WTC11 (cell line): ENCODE data around the gene NEUROD1. TPM values are rescaled to one million over a fixed set of nuclear protein-coding genes. Genes with fewer than 3 reads are reported as not detected.

Experiments
- ATAC-seq: fragments of 200-7000 bp; cut with Tn5 transposase; 2 replicates; pipeline ENCODE4 v1.10.0; 2021; ENCODE audit warnings: mild to moderate bottlenecking, moderate library complexity
- CTCF ChIA-PET: fragments of 300-600 bp; sonication (Branson Sonifier 250); formaldehyde crosslinking; loops from one replicate; lab custom pipeline; 2021; ENCODE audit warnings: antibody characterized with exemption; lab: Charles Lee
- POLR2A ChIA-PET: fragments of 350-600 bp; sonication (Branson Sonifier 250); formaldehyde crosslinking; loops from one replicate; lab custom pipeline; 2021; ENCODE audit warnings: antibody characterized with exemption; lab: Charles Lee
- DNase-seq: peaks from one replicate; pipeline ENCODE4 v3.0.0; 2021; ENCODE audit warnings: low spot score
- H3K27ac Mint-ChIP-seq: 2 replicates; pipeline ENCODE4 v1.8.0; 2021; ENCODE audit warnings: mixed read lengths
- H3K27me3 Mint-ChIP-seq: 2 replicates; pipeline ENCODE4 v1.8.0; 2021; ENCODE audit warnings: low read depth, mild to moderate bottlenecking, moderate library complexity, mixed read lengths
- H3K36me3 Mint-ChIP-seq: 2 replicates; pipeline ENCODE4 v1.8.0; 2021; ENCODE audit warnings: mixed read lengths
- H3K4me1 Mint-ChIP-seq: 2 replicates; pipeline ENCODE4 v1.8.0; 2022; ENCODE audit warnings: mixed read lengths
- H3K4me3 Mint-ChIP-seq: 2 replicates; pipeline ENCODE4 v1.8.0; 2021; ENCODE audit warnings: mild to moderate bottlenecking, moderate library complexity, mixed read lengths
- H3K9me3 Mint-ChIP-seq: 2 replicates; pipeline ENCODE4 v1.8.0; 2021; ENCODE audit warnings: mixed read lengths
- ATF1 ChIP-seq: sonication (generic); formaldehyde crosslinking; IDR thresholded peaks from 2 replicates; pipeline ENCODE4 v1.8.1; 2023; ENCODE audit warnings: mild to moderate bottlenecking, moderate library complexity, missing genetic modification reagents
- CBFB ChIP-seq: sonication (generic); formaldehyde crosslinking; IDR thresholded peaks from 2 replicates; pipeline ENCODE4 v1.8.1; 2022; ENCODE audit warnings: mild to moderate bottlenecking, low read depth, missing genetic modification reagents
- EMX1 ChIP-seq: fragments of 250-450 bp; sonication (Bioruptor Pico); IDR thresholded peaks from 2 replicates; pipeline ENCODE4 v1.8.0; 2021; ENCODE audit warnings: mild to moderate bottlenecking
- ESRRA ChIP-seq: sonication (generic); formaldehyde crosslinking; IDR thresholded peaks from 2 replicates; pipeline ENCODE4 v1.8.1; 2022; ENCODE audit warnings: mild to moderate bottlenecking, missing genetic modification reagents, borderline replicate concordance
- FOXJ3 ChIP-seq: sonication (generic); formaldehyde crosslinking; IDR thresholded peaks from 2 replicates; pipeline ENCODE4 v1.9.0; 2021; ENCODE audit warnings: missing genetic modification reagents, mild to moderate bottlenecking, borderline replicate concordance
- KAT7 ChIP-seq: sonication (generic); formaldehyde crosslinking; IDR thresholded peaks from 2 replicates; pipeline ENCODE4 v1.8.1; 2023; ENCODE audit warnings: missing genetic modification reagents, mild to moderate bottlenecking, borderline replicate concordance
- MAX ChIP-seq: sonication (generic); formaldehyde crosslinking; IDR thresholded peaks from 2 replicates; pipeline ENCODE4 v1.8.0; 2022; ENCODE audit warnings: mild to moderate bottlenecking, missing genetic modification reagents
- MXD4 ChIP-seq: fragments of 250-450 bp; sonication (Bioruptor Pico); IDR thresholded peaks from 2 replicates; pipeline ENCODE4 v1.8.0; 2021; ENCODE audit warnings: mild to moderate bottlenecking, moderate library complexity, borderline replicate concordance
- NFATC4 ChIP-seq: fragments of 250-450 bp; sonication (Bioruptor Pico); IDR thresholded peaks from 2 replicates; pipeline ENCODE4 v1.9.0; 2021; ENCODE audit warnings: mild to moderate bottlenecking
- PRRX2 ChIP-seq: fragments of 250-450 bp; sonication (Bioruptor Pico); IDR thresholded peaks from 2 replicates; pipeline ENCODE4 v1.8.0; 2021; ENCODE audit warnings: mild to moderate bottlenecking
- RORB ChIP-seq: fragments of 250-450 bp; sonication (Bioruptor Pico); IDR thresholded peaks from 2 replicates; pipeline ENCODE4 v1.9.0; 2021; ENCODE audit warnings: mild to moderate bottlenecking
- SP1 ChIP-seq: sonication (generic); formaldehyde crosslinking; conservative IDR thresholded peaks from 2 replicates; pipeline ENCODE4 v1.8.1; 2022; ENCODE audit warnings: missing genetic modification reagents
- ZNF121 ChIP-seq: sonication (generic); formaldehyde crosslinking; IDR thresholded peaks from 2 replicates; pipeline ENCODE4 v1.8.0; 2023; ENCODE audit warnings: missing genetic modification reagents
- ZNF396 ChIP-seq: fragments of 250-450 bp; sonication (Bioruptor Pico); IDR thresholded peaks from 2 replicates; pipeline ENCODE4 v1.8.0; 2021; ENCODE audit warnings: mild to moderate bottlenecking, moderate library complexity, borderline replicate concordance
- ZNF416 ChIP-seq: fragments of 250-450 bp; sonication (Bioruptor Pico); IDR thresholded peaks from 2 replicates; pipeline ENCODE4 v1.9.0; 2021; ENCODE audit warnings: mild to moderate bottlenecking, inconsistent platforms
- ZNF671 ChIP-seq: fragments of 250-450 bp; sonication (Bioruptor Pico); IDR thresholded peaks from 2 replicates; pipeline ENCODE4 v1.8.0; 2021; ENCODE audit warnings: mild to moderate bottlenecking
- total RNA-seq: library from RNA; stranded (reverse); gene quantifications from 3 replicates; pipeline ENCODE4 v1.2.3, GENCODE V29; 2021
- TF ChIP-seq, protein P1 (sequence below): fragments of 250-450 bp; sonication (Bioruptor Pico); IDR thresholded peaks from 2 replicates; pipeline ENCODE4 v1.9.0; 2021; ENCODE audit warnings: moderate library complexity, mild to moderate bottlenecking, inconsistent platforms, borderline replicate concordance
- TF ChIP-seq, protein P2 (sequence below): sonication (generic); formaldehyde crosslinking; IDR thresholded peaks from 2 replicates; pipeline ENCODE4 v1.8.1; 2022; ENCODE audit warnings: missing genetic modification reagents, borderline replicate concordance
- TF ChIP-seq, protein P3 (sequence below): sonication (generic); formaldehyde crosslinking; IDR thresholded peaks from 2 replicates; pipeline ENCODE4 v1.8.1; 2023; ENCODE audit warnings: mild to moderate bottlenecking, missing genetic modification reagents
- TF ChIP-seq, protein P4 (sequence below): sonication (generic); formaldehyde crosslinking; IDR thresholded peaks from 2 replicates; pipeline ENCODE4 v1.8.0; 2023; ENCODE audit warnings: missing genetic modification reagents, mild to moderate bottlenecking, borderline replicate concordance

The NEUROD1 gene
- total RNA-seq, 1 experiment from 2014 or later, result 0.07 TPM

GRCh38 chr2:181655519-181655918 is 24.8 kb downstream of the NEUROD1 start:
- Mint-ChIP-seq H3K4me3 (peak overlapping the region; percentile 81), H3K27me3 (peaks cover 73% of the 10 kb centered on the region), H3K27ac (no peak overlapping the region), H3K4me1 (peaks cover 36% of the 10 kb centered on the region), H3K36me3 (no peaks in the 10 kb centered on the region), H3K9me3 (no peaks in the 10 kb centered on the region)
- CTCF ChIA-PET, result interaction anchor here (1.8 kb wide), 1 partner anchor 12 kb away, joined by 5 read pairs; no protein-coding TSS in a partner anchor
- ATAC-seq (no peak), DNase-seq (no peak)
- TF ChIP-seq ZNF416 (CRISPR knock-in tag), result no peak
- no peak for TF ChIP-seq ZNF396 (CRISPR knock-in tag)
- TF ChIP-seq, protein P1, sequence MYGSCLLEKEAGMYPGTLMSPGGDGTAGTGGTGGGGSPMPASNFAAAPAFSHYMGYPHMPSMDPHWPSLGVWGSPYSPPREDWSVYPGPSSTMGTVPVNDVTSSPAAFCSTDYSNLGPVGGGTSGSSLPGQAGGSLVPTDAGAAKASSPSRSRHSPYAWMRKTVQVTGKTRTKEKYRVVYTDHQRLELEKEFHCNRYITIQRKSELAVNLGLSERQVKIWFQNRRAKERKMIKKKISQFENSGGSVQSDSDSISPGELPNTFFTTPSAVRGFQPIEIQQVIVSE, result no peak
- no peak for TF ChIP-seq PRRX2 (CRISPR knock-in tag)
- TF ChIP-seq RORB (CRISPR knock-in tag), result no peak
- TF ChIP-seq NFATC4, result no peak
- TF ChIP-seq, protein P2, sequence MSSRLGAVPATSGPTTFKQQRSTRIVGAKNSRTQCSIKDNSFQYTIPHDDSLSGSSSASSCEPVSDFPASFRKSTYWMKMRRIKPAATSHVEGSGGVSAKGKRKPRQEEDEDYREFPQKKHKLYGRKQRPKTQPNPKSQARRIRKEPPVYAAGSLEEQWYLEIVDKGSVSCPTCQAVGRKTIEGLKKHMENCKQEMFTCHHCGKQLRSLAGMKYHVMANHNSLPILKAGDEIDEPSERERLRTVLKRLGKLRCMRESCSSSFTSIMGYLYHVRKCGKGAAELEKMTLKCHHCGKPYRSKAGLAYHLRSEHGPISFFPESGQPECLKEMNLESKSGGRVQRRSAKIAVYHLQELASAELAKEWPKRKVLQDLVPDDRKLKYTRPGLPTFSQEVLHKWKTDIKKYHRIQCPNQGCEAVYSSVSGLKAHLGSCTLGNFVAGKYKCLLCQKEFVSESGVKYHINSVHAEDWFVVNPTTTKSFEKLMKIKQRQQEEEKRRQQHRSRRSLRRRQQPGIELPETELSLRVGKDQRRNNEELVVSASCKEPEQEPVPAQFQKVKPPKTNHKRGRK, result no peak
- POLR2A ChIA-PET, result no interaction called here

DNA sequence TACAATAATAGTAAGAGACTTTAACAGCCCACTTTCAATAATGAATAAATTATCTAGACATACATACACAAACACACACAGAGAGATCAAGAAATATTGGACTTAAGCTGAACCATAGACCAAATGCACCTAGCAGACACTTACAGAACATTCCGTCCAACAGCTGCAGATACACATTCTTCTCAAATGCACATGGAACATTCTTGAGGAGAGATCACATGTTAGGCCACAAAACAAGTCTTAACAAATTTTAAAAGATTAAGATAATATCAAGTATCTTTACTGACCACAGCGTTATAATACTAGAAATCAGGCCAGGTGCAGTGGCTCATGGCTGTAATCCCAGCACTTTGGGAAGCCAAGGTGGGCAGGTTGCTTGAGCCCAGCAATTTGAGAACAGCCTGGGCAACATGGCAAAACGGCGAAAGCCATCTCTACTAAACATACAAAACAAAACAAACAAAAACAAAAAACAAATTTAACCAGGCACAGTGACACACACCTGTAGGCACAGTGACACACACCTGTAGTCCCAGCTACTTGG is 30.8 kb downstream of the NEUROD1 start:
- Mint-ChIP-seq H3K36me3 (no peaks in the 10 kb centered on the region), H3K27ac (no peak overlapping the region), H3K27me3 (peaks cover 18% of the 10 kb centered on the region), H3K4me1 (no peaks in the 10 kb centered on the region), H3K9me3 (no peaks in the 10 kb centered on the region), H3K4me3 (no peak overlapping the region)
- POLR2A ChIA-PET, result no interaction called here
- CTCF ChIA-PET, result interaction anchor here (0.6 to 0.9 kb wide), 2 partner anchors 66 to 242 kb away, joined by 3 to 6 read pairs; no protein-coding TSS in a partner anchor
- ATAC-seq, result no peak
- DNase-seq, result no peak
- TF ChIP-seq KAT7 (CRISPR knock-in tag) (no peak), ZNF121 (CRISPR knock-in tag) (no peak), ZNF671 (no peak), CBFB (CRISPR knock-in tag) (no peak), MXD4 (CRISPR knock-in tag) (no peak), ESRRA (no peak), ZNF396 (CRISPR knock-in tag) (no peak), MAX (no peak), ATF1 (CRISPR knock-in tag) (no peak), FOXJ3 (no peak), EMX1 (no peak), SP1 (no peak)
- TF ChIP-seq, protein P3, sequence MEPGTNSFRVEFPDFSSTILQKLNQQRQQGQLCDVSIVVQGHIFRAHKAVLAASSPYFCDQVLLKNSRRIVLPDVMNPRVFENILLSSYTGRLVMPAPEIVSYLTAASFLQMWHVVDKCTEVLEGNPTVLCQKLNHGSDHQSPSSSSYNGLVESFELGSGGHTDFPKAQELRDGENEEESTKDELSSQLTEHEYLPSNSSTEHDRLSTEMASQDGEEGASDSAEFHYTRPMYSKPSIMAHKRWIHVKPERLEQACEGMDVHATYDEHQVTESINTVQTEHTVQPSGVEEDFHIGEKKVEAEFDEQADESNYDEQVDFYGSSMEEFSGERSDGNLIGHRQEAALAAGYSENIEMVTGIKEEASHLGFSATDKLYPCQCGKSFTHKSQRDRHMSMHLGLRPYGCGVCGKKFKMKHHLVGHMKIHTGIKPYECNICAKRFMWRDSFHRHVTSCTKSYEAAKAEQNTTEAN (CRISPR knock-in tag), result no peak
- TF ChIP-seq, protein P4, sequence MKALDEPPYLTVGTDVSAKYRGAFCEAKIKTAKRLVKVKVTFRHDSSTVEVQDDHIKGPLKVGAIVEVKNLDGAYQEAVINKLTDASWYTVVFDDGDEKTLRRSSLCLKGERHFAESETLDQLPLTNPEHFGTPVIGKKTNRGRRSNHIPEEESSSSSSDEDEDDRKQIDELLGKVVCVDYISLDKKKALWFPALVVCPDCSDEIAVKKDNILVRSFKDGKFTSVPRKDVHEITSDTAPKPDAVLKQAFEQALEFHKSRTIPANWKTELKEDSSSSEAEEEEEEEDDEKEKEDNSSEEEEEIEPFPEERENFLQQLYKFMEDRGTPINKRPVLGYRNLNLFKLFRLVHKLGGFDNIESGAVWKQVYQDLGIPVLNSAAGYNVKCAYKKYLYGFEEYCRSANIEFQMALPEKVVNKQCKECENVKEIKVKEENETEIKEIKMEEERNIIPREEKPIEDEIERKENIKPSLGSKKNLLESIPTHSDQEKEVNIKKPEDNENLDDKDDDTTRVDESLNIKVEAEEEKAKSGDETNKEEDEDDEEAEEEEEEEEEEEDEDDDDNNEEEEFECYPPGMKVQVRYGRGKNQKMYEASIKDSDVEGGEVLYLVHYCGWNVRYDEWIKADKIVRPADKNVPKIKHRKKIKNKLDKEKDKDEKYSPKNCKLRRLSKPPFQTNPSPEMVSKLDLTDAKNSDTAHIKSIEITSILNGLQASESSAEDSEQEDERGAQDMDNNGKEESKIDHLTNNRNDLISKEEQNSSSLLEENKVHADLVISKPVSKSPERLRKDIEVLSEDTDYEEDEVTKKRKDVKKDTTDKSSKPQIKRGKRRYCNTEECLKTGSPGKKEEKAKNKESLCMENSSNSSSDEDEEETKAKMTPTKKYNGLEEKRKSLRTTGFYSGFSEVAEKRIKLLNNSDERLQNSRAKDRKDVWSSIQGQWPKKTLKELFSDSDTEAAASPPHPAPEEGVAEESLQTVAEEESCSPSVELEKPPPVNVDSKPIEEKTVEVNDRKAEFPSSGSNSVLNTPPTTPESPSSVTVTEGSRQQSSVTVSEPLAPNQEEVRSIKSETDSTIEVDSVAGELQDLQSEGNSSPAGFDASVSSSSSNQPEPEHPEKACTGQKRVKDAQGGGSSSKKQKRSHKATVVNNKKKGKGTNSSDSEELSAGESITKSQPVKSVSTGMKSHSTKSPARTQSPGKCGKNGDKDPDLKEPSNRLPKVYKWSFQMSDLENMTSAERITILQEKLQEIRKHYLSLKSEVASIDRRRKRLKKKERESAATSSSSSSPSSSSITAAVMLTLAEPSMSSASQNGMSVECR (CRISPR knock-in tag), result no peak
- TF ChIP-seq, protein P1, result no peak
